GM12892 (cell line): Measurements from ENCODE around the gene BLID.

Source experiments
- POLR2A ChIP-seq: IDR thresholded peaks from 2 replicates; pipeline ENCODE4 v1.6.1; 2011; ENCODE audit warnings: low read depth, low read length, control low read depth
- POLR2AphosphoS5 ChIP-seq: IDR thresholded peaks from 2 replicates; pipeline ENCODE4 v1.6.1; 2011; ENCODE audit warnings: low read depth, low read length, control low read depth
- TAF1 ChIP-seq: IDR thresholded peaks from 2 replicates; pipeline ENCODE4 v1.6.1; 2011; ENCODE audit warnings: low read depth, mild to moderate bottlenecking, control low read depth, low read length, borderline replicate concordance

GRCh38 chr11:122149202-122149601, 33.2 kb upstream of the BLID start:
- TF ChIP-seq POLR2A (no peak), POLR2AphosphoS5 (no peak), TAF1 (no peak)
